GM10248 (cell line): Measurements from ENCODE around the gene ABCA10.
A peak's percentile ranks its signal among the peaks of the same experiment; 100 is the strongest.

Experiments
- CTCF ChIA-PET: fragments of 300-600 bp; sonication (Branson Sonifier 250); formaldehyde crosslinking; extraction: SDS; loops from one replicate; lab custom pipeline; 2021; ENCODE audit warnings: antibody characterized with exemption; lab: Yijun Ruan, JAX
- POLR2A ChIA-PET: fragments of 350-650 bp; sonication (Branson Sonifier 250); formaldehyde crosslinking; extraction: SDS; loops from one replicate; lab custom pipeline; 2020; ENCODE audit warnings: antibody characterized with exemption; lab: Yijun Ruan, JAX
- DNase-seq: peaks from one replicate; pipeline ENCODE4 v3.0.0; 2012; ENCODE audit errors: extremely low spot score
- CTCF ChIP-seq: IDR thresholded peaks from 2 replicates; pipeline ENCODE4 v1.5.1; 2012; ENCODE audit warnings: mild to moderate bottlenecking, low read depth; ENCODE audit errors: extremely low read depth, missing control alignments, control extremely low read depth

The ABCA10 gene

DNA sequence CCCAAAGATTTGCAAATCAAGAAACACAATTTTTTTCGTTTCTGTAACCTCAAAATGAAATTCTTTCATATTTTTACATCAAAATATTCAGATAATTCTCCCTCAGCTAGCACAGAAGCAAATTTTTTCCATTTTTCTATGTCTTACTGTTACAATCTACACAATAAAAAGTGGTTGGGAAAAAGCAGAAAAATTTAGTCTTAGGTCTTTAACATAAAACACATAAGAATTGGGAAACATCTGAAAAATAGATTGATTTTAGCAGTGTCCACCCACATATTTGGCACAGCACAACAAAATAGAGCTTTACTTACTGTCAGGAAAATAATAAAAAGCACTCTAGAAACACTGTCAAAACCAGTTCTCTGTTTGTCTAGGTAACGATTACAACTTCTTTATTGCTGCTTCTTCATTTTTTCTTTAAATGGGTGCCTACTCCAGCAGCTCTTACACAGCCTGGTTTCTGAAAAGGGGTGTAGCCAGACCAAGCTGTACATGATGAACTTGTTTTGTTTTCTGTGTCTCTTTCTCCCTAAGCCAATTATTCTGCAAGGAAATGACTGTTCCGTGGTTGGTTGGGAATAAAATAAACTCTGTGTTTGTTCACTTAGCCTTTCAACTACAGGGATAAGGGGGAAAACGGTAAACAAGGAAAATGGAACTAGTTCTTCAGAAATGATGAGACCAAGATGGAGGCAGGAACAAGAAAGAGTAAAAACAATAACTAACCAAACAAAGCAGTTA, 87.0 kb downstream of the ABCA10 start, which contains the start of gene ABCA6:
ABCA6 (minus strand) TSS at position 465 of the 744 bp plus-strand sequence. CDS start 1,192 bp downstream, outside the sequence.
- no peak for DNase-seq
- TF ChIP-seq CTCF, result no peak
- CTCF ChIA-PET, result interaction anchor here (1.3 to 2.0 kb wide), 4 partner anchors 9 to 18 kb away, joined by 4 to 5 read pairs (median 4); no protein-coding TSS in a partner anchor
- POLR2A ChIA-PET, result no interaction called here

DNA sequence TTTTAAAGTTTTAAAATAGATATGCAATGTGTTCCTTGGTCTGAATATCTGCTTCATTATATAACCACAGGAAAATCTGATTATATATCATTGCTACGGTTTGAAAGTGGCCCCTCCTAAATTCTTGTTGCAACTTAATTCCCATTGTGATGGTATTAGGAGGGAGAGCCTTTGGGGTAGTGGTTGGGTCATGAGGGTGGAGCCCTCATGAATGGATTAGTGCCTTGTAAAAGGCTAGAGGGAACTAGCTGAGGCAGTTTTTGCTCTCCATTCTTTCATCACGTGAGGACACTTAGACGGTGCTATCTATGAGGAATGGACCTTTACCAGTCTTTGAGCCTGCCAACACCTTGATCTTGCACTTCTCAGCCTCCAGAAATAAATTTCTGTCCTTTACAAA, 94.5 kb downstream of the ABCA10 start:
- ChIA-PET CTCF (no interaction called here), POLR2A (no interaction called here)
- DNase-seq, result no peak
- TF ChIP-seq CTCF, result no peak

DNA sequence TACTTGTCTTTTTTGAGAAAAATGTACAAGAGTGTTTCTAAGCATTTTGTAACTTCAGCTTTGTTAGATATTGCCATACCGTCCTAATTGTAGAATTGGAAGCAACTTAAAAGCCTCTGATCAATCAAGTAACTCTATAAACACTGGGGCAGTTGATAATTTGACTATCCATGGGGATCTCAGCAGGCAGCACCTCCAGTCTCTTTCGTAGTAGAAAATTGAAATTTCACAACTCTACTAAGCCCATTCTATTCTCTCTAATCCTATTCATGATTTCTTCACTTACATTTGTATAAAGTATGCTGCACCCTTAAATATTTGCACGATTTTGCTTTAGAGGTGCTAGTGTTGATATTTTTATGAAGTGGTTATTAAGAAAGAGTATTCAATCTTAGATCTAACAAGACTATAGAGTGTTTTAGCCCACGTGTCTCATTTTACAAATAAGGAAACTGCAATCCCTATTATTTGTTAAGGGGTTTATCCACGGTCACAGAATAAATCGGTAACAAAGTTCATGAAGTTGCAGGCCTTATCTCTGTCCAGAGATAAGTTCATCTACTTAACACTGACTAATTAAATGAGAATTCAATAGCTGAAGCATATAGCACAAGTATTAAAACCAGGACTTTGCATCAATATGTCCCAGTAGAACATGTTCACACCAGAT, 97.9 kb downstream of the ABCA10 start:
- CTCF ChIA-PET, result no interaction called here
- no peak for DNase-seq
- no peak for TF ChIP-seq CTCF
- POLR2A ChIA-PET, result no interaction called here

DNA sequence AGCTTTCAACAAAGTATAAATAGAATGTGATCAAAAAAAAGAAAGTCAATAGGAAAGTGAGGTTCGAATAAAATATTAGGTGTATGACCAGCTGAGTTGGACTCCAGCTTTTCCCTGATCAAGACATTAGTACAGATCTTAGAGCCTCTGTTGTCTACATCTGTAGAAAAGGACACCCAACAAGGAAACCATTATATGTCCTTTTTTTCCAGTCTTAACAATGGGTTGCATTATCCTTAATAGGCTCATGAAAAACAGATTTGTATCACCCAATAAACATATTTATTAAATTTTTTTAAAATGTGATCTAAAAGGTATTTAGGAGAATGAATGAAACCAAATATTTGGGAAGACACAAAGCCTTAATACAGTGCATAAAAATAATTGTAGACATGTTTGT, 105.0 kb downstream of the ABCA10 start:
- DNase-seq, result no peak
- ChIA-PET CTCF (interaction anchor here (1.8 kb wide), 1 partner anchor 13 kb away, joined by 4 read pairs; no protein-coding TSS in a partner anchor), POLR2A (no interaction called here)
- no peak for TF ChIP-seq CTCF

- DNase-seq, result no peak
- CTCF ChIA-PET, result interaction anchor here (0.9 kb wide), 1 partner anchor 620 kb away, joined by 3 read pairs; no protein-coding TSS in a partner anchor
- TF ChIP-seq CTCF, result no peak
- POLR2A ChIA-PET, result no interaction called here
Observed at GRCh38 chr17:69122065-69122464, 106.6 kb downstream of the ABCA10 start.

DNA sequence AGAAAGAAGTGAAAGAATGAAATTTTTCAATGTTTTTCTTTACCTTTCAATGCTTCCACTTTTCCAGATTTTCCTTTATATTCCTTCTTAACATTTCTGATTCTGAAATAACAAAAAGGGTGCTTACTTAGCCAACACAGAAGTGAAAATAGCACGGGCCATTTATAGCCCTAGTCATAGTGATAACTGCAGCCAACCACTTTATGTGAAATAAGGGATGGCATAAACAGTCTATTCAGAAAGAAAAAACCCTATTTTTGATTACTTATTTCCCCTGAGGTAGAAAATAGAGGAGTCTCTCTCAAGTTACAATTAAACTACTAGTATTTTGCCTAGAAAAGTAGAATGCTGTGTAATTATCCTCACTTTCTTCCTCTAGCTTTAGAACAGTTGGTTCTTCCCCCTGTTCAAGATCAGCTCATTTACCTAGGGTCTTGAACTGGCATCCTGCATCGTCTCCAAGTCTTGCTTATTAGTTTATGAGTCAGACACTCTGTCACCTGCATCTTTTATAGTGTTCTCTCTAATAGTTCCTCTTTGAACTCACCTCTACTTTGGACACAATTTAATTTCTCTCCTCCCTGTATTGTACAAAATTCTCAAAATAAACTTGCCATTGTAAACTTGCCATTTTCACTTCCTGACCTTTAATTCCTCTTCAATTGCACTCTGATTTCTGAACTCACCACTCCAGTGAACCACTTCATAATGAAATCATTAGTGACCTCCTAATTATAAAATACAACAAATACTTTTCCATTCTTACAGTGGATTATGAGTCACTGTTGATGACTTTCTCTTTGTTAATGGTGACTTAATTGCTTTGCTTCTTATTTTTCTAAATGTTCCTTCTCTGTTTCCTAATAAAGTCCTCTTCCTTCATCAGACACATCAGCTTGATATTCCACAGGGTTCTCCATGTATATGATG, 110.5 kb downstream of the ABCA10 start:
- peak; percentile 6 for DNase-seq
- TF ChIP-seq CTCF, result no peak
- CTCF ChIA-PET, result no interaction called here
- POLR2A ChIA-PET, result no interaction called here
